ENCODE measurements around the gene MRPL55.

DNA sequence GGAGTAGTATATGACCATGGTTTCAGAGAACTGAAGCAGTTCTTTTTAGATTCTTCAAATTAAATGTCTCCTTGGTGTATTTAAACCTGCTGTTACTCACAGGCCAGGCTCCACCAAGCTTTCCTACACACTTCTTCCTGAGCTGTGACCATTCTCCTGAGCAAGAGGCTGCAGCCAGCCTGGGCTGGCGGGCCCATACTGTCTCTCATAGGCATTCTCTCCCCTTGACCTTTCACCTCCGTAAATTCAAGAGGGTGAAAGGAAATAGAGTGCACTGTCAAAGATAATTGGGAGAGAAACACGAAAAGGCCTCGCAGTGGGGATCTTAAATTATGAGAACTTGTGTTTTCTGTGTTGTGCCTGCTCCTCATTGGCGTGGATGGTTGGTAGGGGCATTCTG is 24.3 kb downstream of the MRPL55 start:
- TF ChIP-seq, protein P1, sequence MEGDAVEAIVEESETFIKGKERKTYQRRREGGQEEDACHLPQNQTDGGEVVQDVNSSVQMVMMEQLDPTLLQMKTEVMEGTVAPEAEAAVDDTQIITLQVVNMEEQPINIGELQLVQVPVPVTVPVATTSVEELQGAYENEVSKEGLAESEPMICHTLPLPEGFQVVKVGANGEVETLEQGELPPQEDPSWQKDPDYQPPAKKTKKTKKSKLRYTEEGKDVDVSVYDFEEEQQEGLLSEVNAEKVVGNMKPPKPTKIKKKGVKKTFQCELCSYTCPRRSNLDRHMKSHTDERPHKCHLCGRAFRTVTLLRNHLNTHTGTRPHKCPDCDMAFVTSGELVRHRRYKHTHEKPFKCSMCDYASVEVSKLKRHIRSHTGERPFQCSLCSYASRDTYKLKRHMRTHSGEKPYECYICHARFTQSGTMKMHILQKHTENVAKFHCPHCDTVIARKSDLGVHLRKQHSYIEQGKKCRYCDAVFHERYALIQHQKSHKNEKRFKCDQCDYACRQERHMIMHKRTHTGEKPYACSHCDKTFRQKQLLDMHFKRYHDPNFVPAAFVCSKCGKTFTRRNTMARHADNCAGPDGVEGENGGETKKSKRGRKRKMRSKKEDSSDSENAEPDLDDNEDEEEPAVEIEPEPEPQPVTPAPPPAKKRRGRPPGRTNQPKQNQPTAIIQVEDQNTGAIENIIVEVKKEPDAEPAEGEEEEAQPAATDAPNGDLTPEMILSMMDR (conservative IDR thresholded peaks at IDR 0.05 in 1 of 2, IDR thresholded peaks at IDR 0.05 in 1 of 2; ENCODE audit: extremely low read depth in 1 of 2, insufficient read depth in 1 of 2, low read depth in 1 of 2, low read length in 2 of 2), result no peak
- TF ChIP-seq EZH2 (IDR thresholded peaks at IDR 0.05; ENCODE audit: borderline replicate concordance, low read length), result no peak
